HL-60 (cell line): Measurements from ENCODE around the gene CYB561D2.

Experiments used
- GABPA ChIP-seq: IDR thresholded peaks from 2 replicates; pipeline ENCODE4 v1.6.1; 2012; ENCODE audit warnings: low read depth
- POLR2AphosphoS5 ChIP-seq: IDR thresholded peaks from 2 replicates; pipeline ENCODE4 v1.6.1; 2012; ENCODE audit warnings: low read depth
- SPI1 ChIP-seq: IDR thresholded peaks from 2 replicates; pipeline ENCODE4 v1.6.1; 2012; ENCODE audit warnings: low read depth, mild to moderate bottlenecking, borderline replicate concordance
- TF ChIP-seq, protein P1 (sequence below): IDR thresholded peaks from one replicate; pipeline ENCODE4 v1.5.1; 2011; ENCODE audit warnings: low read length, control low read depth, inconsistent platforms; ENCODE audit not compliant: insufficient read depth

DNA sequence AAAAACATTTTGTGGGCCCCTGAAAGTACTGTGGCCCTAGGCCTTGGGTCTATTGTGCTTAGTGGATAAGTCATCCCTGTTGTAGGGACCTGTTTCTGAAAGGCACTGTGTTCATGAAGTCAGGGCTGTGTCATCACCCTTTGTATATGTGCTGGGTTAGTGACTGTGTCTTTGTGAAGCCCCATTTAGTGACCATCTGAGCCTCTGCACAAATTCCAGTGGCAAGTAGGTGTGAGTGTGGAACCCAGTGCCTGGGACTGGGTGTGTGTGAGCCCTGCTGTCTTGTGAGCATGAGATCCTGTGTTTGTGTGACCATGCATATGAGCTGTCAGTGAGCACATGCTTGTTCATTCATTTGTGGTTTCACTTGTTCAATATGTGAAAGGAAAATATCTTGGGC, 46.1 kb upstream of the CYB561D2 start:
- TF ChIP-seq, protein P1, sequence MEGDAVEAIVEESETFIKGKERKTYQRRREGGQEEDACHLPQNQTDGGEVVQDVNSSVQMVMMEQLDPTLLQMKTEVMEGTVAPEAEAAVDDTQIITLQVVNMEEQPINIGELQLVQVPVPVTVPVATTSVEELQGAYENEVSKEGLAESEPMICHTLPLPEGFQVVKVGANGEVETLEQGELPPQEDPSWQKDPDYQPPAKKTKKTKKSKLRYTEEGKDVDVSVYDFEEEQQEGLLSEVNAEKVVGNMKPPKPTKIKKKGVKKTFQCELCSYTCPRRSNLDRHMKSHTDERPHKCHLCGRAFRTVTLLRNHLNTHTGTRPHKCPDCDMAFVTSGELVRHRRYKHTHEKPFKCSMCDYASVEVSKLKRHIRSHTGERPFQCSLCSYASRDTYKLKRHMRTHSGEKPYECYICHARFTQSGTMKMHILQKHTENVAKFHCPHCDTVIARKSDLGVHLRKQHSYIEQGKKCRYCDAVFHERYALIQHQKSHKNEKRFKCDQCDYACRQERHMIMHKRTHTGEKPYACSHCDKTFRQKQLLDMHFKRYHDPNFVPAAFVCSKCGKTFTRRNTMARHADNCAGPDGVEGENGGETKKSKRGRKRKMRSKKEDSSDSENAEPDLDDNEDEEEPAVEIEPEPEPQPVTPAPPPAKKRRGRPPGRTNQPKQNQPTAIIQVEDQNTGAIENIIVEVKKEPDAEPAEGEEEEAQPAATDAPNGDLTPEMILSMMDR: no peak
- no peak for TF ChIP-seq POLR2AphosphoS5
- TF ChIP-seq GABPA: no peak
- no peak for TF ChIP-seq SPI1
